Brain microvascular endothelial cell (primary cell): Measurements from ENCODE around the gene GRIA1.

Experiments
- DNase-seq: peaks from one replicate; pipeline ENCODE4 v3.0.0-alpha.2; 2020
- H3K27ac ChIP-seq: fragments of 250-450 bp; sonication (Bioruptor Pico); 2 replicates; pipeline ENCODE4 v1.5.1; 2020; ENCODE audit warnings: mild to moderate bottlenecking, moderate library complexity
- H3K27me3 ChIP-seq: fragments of 250-450 bp; sonication (Bioruptor Pico); replicated peaks from 2 replicates; pipeline ENCODE4 v1.5.1; 2020; ENCODE audit warnings: mild to moderate bottlenecking
- H3K36me3 ChIP-seq: fragments of 250-450 bp; sonication (Bioruptor Pico); replicated peaks from 2 replicates; pipeline ENCODE4 v1.5.1; 2020; ENCODE audit warnings: mild to moderate bottlenecking
- H3K4me3 ChIP-seq: 2 replicates; pipeline ENCODE4 v1.5.1; 2011; ENCODE audit warnings: low read depth, mild to moderate bottlenecking, control low read depth, low read length, moderate library complexity
- CTCF ChIP-seq: IDR thresholded peaks from 2 replicates; pipeline ENCODE4 v1.5.1; 2011; ENCODE audit warnings: low read depth, mild to moderate bottlenecking, moderate library complexity, low read length, control low read depth, inconsistent platforms; ENCODE audit errors: missing control alignments
- in situ Hi-C: cut with HindIII; loops from 2 replicates; pipeline ENCODE4 v1.10.0; 2017; ENCODE audit warnings: low sequenced_read_pairs, low pct_ligation_motif_present

Gene GRIA1

DNA sequence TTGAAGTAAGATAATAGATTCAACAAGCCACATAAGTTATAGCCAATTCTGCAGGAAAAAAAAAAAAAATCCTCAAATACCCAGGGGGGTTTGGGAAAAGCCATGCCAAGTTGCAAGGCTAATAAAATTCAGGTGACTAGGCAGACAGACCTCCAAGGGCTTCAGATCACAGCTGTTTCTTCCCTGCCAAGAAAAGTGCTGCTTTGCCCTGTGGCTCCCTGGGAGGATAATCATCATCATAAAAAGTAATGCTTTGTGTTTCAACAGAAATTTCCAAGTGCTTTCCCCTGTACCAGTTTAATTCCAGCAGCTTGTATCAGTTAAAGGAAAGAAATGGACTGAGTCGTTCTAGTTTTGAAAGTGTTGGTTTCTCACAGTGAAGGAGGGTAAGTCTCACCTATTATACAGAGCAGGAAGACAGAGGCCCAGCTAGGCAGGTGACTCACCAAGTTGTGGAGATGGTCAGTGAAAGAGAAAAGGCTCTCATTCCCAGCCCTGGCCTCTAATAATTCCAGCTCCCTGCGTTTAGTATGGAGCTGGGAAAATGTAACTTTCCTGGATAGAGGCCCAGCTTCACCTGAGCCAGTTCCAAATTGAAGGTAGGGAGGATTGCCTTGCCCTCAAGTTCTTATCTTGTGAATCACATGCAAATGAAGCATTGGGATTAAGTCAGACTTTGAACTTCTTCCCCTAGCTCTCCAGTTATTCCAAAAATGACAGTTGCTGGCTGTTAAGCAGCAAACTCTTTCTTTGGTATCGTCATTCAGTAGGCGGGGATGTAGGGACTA is 263.4 kb downstream of the GRIA1 start:
- H3K4me3 ChIP-seq: no peak overlapping the region
- H3K36me3 ChIP-seq: no peaks in the 10 kb centered on the region
- no peak for DNase-seq
- no peak for TF ChIP-seq CTCF
- no peaks in the 10 kb centered on the region for H3K27me3 ChIP-seq
- in situ Hi-C loops: no loop called here
- H3K27ac ChIP-seq: no peak overlapping the region

- Histone ChIP-seq H3K4me3 (no peak overlapping the region), H3K27me3 (no peaks in the 10 kb centered on the region), H3K36me3 (no peaks in the 10 kb centered on the region), H3K27ac (no peak overlapping the region)
- in situ Hi-C loops: no loop called here
- TF ChIP-seq CTCF: no peak
- no peak for DNase-seq
These were observed 265.5 kb downstream of the GRIA1 start for GRCh38 chr5:153755913-153756500.

GRCh38 chr5:153756540-153756939 is 266.1 kb downstream of the GRIA1 start:
- TF ChIP-seq CTCF: no peak
- in situ Hi-C loops: no loop called here

GRCh38 chr5:153765987-153766386 is 275.5 kb downstream of the GRIA1 start:
- no peak for TF ChIP-seq CTCF
- no peak for DNase-seq
- Histone ChIP-seq H3K27me3 (no peaks in the 10 kb centered on the region), H3K27ac (no peak overlapping the region), H3K36me3 (no peaks in the 10 kb centered on the region), H3K4me3 (no peak overlapping the region)
- in situ Hi-C loops: no loop called here

More at GRCh38 chr5:153756540-153756939, 266.1 kb downstream of the GRIA1 start:
- H3K27me3 ChIP-seq: no peaks in the 10 kb centered on the region
- H3K4me3 ChIP-seq: no peak overlapping the region
- H3K36me3 ChIP-seq: no peaks in the 10 kb centered on the region
- H3K27ac ChIP-seq: no peak overlapping the region
- no peak for DNase-seq

DNA sequence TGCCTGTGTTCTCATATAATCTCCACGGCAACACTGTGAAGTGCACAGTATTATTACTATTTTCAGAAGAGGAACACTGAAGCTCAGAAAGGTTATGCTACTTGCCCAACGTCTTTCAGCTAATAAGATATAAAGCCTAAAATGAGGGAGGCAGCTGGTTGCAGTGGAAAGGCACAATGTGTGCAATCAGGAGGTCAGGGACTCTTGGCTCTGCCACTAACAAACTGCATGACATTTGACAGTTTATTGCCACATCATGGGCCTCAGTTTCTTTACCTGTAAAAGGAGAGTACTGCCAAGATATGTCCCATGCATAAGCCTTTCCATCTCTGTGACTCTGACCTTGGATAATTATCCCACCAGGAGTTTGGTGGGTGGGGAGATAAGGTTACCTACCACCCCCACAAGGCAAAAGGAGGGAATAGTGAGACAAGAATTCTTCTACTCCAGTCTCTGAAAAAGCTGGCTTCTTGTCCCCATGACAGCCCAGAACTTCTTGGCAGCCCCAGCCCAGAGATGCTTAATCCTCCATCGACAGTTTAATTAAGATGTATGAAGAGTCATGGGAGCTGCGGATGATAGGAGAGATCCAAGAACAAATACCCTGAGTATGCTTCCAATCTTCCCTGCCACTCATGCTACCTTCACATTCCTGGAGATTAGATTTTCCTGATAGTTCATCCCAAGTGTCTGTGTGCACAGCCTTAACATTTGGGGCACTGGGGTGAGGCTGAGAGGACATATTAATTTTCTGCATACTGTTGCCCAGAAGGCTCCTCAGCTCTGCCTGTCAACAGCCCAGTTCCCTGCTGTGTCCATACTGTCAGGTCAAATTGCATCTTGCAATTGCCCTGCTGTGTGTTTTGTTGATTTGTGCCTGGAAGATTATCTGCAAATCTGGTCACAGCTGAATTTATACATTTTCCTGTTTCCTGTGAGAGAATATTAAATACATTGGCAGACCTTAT is 277.0 kb downstream of the GRIA1 start:
- no peak for TF ChIP-seq CTCF
- no peak for DNase-seq
- Histone ChIP-seq H3K4me3 (no peak overlapping the region), H3K27me3 (no peaks in the 10 kb centered on the region), H3K36me3 (no peaks in the 10 kb centered on the region), H3K27ac (no peak overlapping the region)
- in situ Hi-C loops: no loop called here
